Lower lobe of right lung (tissue), 2 donors: ENCODE data around the gene LOC128125822.

Source experiments
- ATAC-seq, 2 donors: fragments of 200-7000 bp; cut with Tn5 transposase; one replicate each; pipeline ENCODE4 v1.9.1; 2020 to 2022; ENCODE audit warnings: mild to moderate bottlenecking in 2 of 2, moderate library complexity in 2 of 2
- DNase-seq: peaks from one replicate; pipeline ENCODE4 v3.0.0-alpha.2; 2020
- H3K27ac ChIP-seq: fragments of 200-600 bp; one replicate; pipeline ENCODE4 v1.8.0; 2022
- H3K27me3 ChIP-seq: fragments of 200-600 bp; one replicate; pipeline ENCODE4 v1.8.0; 2022; ENCODE audit warnings: low read depth
- H3K36me3 ChIP-seq: fragments of 200-600 bp; one replicate; pipeline ENCODE4 v1.8.0; 2022; ENCODE audit warnings: mild to moderate bottlenecking
- H3K4me1 ChIP-seq: fragments of 200-600 bp; one replicate; pipeline ENCODE4 v1.8.0; 2022
- H3K4me3 ChIP-seq: fragments of 200-600 bp; one replicate; pipeline ENCODE4 v1.8.0; 2022; ENCODE audit warnings: mild to moderate bottlenecking
- H3K9me3 ChIP-seq: fragments of 200-600 bp; one replicate; pipeline ENCODE4 v1.8.0; 2022
- intact Hi-C: fragments of 100-400 bp; cut with DNase I; formaldehyde crosslinking; loops from one replicate; pipeline ENCODE4 v1.11.0; 2022
- TF ChIP-seq, protein P1 (sequence below): fragments of 200-600 bp; IDR thresholded peaks from one replicate; pipeline ENCODE4 v1.8.0; 2022; ENCODE audit warnings: antibody characterized with exemption, mild to moderate bottlenecking
- donor health status: DM: no; HTN: yes; CAD: no; lungs with severe emphysema.

LOC128125822 gene

DNA sequence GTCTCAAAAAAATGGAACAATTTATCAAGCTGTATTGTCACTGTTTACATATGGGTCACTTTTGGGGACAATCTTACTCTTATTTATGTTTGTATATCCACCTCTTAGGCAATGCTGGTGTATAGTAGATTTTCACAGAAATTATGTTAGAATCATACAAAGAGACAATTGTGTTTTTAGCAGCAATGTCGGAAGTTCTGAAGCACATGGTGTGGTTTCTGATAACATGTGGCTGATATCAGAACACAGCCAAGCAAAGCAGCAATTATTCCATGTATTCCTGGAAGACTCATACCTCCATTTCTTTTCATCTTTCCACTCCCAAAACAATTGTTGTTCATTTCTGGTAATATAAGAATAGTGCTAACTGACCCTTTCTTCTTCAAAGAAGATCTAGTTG lies 17.5 kb upstream of the LOC128125822 start:
- H3K27ac ChIP-seq, result no peak overlapping the region
- intact Hi-C loops, result no loop called here
- no peak for DNase-seq

DNA sequence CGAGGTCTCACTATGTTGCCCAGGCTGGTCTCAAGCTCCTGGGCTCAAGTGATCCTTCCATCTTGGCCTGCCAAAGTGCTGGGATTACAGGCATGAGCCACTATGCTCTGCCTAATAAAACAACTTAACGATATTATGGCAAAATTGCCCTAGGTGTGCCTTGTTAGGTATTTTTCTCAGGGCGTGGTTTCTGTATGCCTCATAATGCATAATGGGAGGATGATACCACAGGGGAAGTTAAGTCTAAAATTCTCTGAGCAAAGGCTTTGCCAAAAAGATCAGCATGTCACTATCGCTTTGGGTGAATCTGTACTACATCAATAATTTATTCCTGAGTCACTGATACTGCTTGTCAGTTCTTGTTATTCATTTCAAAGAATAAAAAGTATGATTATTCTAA lies 15.9 kb upstream of the LOC128125822 start:
- no peak overlapping the region for H3K4me3 ChIP-seq
- no peak for DNase-seq
- H3K4me1 ChIP-seq, result no peaks in the 10 kb centered on the region
- no peaks in the 10 kb centered on the region for H3K36me3 ChIP-seq
- TF ChIP-seq, protein P1, sequence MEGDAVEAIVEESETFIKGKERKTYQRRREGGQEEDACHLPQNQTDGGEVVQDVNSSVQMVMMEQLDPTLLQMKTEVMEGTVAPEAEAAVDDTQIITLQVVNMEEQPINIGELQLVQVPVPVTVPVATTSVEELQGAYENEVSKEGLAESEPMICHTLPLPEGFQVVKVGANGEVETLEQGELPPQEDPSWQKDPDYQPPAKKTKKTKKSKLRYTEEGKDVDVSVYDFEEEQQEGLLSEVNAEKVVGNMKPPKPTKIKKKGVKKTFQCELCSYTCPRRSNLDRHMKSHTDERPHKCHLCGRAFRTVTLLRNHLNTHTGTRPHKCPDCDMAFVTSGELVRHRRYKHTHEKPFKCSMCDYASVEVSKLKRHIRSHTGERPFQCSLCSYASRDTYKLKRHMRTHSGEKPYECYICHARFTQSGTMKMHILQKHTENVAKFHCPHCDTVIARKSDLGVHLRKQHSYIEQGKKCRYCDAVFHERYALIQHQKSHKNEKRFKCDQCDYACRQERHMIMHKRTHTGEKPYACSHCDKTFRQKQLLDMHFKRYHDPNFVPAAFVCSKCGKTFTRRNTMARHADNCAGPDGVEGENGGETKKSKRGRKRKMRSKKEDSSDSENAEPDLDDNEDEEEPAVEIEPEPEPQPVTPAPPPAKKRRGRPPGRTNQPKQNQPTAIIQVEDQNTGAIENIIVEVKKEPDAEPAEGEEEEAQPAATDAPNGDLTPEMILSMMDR, result no peak
- intact Hi-C loops, result no loop called here
- H3K27me3 ChIP-seq, result no peaks in the 10 kb centered on the region
- H3K27ac ChIP-seq, result no peak overlapping the region
- no peak for ATAC-seq
- no peaks in the 10 kb centered on the region for H3K9me3 ChIP-seq

More for the DNA sequence above, 17.5 kb upstream of the LOC128125822 start:
- Histone ChIP-seq H3K36me3 (no peaks in the 10 kb centered on the region), H3K4me3 (no peak overlapping the region), H3K4me1 (no peaks in the 10 kb centered on the region), H3K27me3 (no peaks in the 10 kb centered on the region), H3K9me3 (no peaks in the 10 kb centered on the region)
- ATAC-seq, result no peak
- TF ChIP-seq, protein P1, result no peak

DNA sequence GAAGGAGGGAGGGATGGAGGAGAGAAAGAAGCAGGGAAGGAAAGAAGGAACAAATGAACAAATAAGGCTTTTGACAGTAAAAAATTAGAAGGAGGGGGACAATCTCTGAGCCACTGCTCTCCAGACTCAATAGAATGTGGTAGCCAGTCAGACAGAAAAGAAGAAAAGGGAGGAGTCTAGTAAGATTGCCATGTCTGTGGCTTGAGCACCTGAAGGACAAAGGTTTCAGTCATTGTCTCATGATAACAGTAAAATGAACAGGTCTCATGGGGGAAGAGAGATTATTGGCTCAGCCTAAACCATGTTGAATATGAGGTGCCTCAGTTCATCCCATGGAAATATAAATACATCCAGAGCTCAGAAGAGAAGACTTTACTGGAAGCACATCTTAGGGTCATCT lies 14.0 kb upstream of the LOC128125822 start:
- Histone ChIP-seq H3K27ac (no peak overlapping the region), H3K9me3 (no peaks in the 10 kb centered on the region), H3K4me1 (no peaks in the 10 kb centered on the region), H3K4me3 (no peak overlapping the region), H3K36me3 (no peaks in the 10 kb centered on the region), H3K27me3 (no peaks in the 10 kb centered on the region)
- TF ChIP-seq, protein P1, result no peak
- DNase-seq (no peak), ATAC-seq (no peak)
- intact Hi-C loops, result no loop called here

DNA sequence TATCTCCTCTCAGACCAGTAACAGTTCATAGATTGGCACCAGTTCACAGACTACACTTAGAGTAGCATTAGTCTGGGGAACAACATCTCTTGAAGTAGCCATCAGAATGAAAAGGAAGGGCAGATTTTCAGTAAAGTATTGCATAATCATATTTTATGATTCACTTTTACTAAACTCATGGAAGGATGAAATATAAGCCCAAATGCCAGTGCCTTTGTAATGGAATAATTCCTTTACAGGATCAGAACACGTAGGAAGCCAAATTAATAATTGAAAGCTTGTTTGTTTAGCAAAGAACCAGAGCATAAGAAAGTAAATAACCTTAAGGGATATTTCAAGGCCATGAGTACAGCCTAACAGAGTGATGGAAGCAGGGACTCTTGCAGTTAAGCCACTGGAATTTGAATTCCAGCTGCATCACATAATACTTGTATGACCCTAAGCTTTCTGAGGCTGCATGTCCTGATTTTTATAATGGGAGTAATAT lies 11.4 kb upstream of the LOC128125822 start:
- TF ChIP-seq, protein P1, result no peak
- DNase-seq (no peak), ATAC-seq (peak; percentile 77 to 90)
- H3K9me3 ChIP-seq, result no peaks in the 10 kb centered on the region
- H3K4me3 ChIP-seq, result no peak overlapping the region
- no peaks in the 10 kb centered on the region for H3K27me3 ChIP-seq
- intact Hi-C loops, result no loop called here
- H3K36me3 ChIP-seq, result no peaks in the 10 kb centered on the region
- no peaks in the 10 kb centered on the region for H3K4me1 ChIP-seq
- no peak overlapping the region for H3K27ac ChIP-seq

DNA sequence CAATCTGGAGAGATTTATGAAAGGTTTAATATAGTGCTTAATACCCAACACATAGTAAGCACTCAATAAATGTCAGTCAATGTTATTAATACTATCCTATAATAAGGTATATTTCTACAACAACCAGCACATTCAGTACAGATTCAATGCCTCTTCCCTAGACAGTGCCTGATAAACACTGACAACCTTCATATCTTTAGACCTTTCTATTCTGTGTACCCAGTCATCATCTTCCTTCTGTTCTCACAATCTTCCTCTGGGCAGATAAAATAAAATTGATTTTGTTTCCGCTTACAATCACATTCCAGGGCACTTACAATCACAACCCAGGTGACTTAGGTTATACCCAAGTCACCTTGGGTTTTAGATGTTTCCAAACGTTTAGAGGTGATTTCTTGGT lies 11.0 kb upstream of the LOC128125822 start:
- Histone ChIP-seq H3K36me3 (no peaks in the 10 kb centered on the region), H3K27me3 (no peaks in the 10 kb centered on the region), H3K4me1 (no peaks in the 10 kb centered on the region), H3K4me3 (no peak overlapping the region), H3K27ac (no peak overlapping the region), H3K9me3 (no peaks in the 10 kb centered on the region)
- DNase-seq, result no peak
- intact Hi-C loops, result no loop called here
- ATAC-seq, result no peak
- TF ChIP-seq, protein P1, result no peak

DNA sequence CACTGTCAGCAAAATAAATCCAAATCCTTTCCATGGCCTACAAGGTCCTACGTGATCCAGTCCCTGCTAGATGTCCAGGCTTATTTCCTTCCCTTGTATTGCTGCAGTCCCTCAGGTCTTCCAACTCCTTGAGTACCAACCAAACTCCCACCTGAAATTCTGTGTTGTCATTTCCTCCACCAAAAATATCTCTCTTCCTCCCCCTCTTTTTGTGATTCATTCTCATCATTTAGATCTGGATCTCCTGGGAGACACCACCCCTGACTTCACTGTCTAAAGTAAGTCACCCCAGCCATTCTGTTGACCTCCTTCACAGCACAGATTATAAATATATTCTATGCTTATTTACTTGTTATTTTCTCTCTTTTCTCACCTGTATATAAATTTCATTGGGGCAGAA lies 9.0 kb upstream of the LOC128125822 start:
- TF ChIP-seq, protein P1, result no peak
- no peaks in the 10 kb centered on the region for H3K27me3 ChIP-seq
- no peak overlapping the region for H3K27ac ChIP-seq
- H3K9me3 ChIP-seq, result no peaks in the 10 kb centered on the region
- no peak overlapping the region for H3K4me3 ChIP-seq
- intact Hi-C loops, result no loop called here
- DNase-seq (no peak), ATAC-seq (no peak)
- H3K36me3 ChIP-seq, result no peaks in the 10 kb centered on the region
- H3K4me1 ChIP-seq, result no peaks in the 10 kb centered on the region
